Measurements from ENCODE around the gene STK24. TPM values are rescaled to one million over a fixed set of nuclear protein-coding genes. Genes with fewer than 3 reads are reported as not detected.
A peak's percentile ranks its signal among the peaks of the same experiment; 100 is the strongest.

STK24 gene
- total and polyA plus RNA-seq, 7 donors, result 27.2 to 58.1 (median 34.3) TPM

DNA sequence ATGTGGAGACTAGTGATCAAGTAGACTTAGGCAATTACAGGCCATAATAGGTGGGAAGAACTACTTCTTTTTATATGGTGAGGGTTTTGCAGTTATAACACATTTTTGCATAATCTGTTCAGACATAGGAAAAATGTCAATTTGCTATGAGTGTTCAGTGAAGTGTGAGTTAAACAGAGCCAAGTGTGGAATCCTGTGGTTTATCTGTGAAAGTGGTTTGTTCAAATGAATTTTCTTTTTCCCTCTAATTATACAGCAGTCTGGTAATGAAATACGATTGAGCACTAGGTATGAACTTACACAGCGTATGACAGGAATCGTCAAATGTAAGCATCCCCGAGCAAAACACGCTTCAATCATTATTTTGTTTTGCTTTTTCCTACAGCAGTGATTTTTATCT lies 178.3 kb downstream of the STK24 start:
- Histone ChIP-seq H3K4me3 (no peak overlapping the region), H3K27ac (no peak overlapping the region), H3K27me3 (ENCODE audit: insufficient read depth in 3 of 3, low read length in 2 of 3) (no peaks in the 10 kb centered on the region), H3K4me1 (peaks cover 3% of the 10 kb centered on the region), H3K9me3 (no peaks in the 10 kb centered on the region), H3K36me3 (ENCODE audit: insufficient read depth in 1 of 2, low read depth in 1 of 2) (peaks cover 0 to 5% of the 10 kb centered on the region in 2 donors)
- no peak for DNase-seq
- intact Hi-C loops (cut with DNase I), result loop anchor here in 1 of 2 donors (10.0 kb wide), 2 partner anchors 254 to 364 kb away; partner anchors contain the start of gene FARP1
- TF ChIP-seq, protein P1, sequence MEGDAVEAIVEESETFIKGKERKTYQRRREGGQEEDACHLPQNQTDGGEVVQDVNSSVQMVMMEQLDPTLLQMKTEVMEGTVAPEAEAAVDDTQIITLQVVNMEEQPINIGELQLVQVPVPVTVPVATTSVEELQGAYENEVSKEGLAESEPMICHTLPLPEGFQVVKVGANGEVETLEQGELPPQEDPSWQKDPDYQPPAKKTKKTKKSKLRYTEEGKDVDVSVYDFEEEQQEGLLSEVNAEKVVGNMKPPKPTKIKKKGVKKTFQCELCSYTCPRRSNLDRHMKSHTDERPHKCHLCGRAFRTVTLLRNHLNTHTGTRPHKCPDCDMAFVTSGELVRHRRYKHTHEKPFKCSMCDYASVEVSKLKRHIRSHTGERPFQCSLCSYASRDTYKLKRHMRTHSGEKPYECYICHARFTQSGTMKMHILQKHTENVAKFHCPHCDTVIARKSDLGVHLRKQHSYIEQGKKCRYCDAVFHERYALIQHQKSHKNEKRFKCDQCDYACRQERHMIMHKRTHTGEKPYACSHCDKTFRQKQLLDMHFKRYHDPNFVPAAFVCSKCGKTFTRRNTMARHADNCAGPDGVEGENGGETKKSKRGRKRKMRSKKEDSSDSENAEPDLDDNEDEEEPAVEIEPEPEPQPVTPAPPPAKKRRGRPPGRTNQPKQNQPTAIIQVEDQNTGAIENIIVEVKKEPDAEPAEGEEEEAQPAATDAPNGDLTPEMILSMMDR (IDR thresholded peaks at IDR 0.05), result no peak
- 88 to 91% (median 90%) methylated on average over 5 of the region's 5 CpGs for WGBS, 3 donors
- ATAC-seq, result no peak

DNA sequence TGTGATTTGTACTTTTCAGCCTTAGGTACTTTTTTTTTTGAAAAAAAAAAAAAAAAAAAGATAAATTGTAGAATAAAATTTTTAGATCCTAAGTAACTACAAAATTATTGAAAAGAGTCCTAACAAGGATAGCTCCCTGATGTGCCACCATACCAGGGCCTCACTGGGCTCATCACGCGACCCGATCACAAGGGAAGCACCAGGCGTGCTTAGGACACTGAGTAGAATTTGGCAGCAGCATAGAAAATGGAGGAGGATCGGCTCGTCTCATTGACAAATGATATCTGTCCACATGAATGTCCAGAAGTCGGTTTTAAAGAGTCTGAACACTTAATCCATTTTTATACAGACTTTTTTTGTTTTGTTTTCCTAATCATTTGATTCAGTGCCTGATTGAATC lies 179.0 kb downstream of the STK24 start:
- DNase-seq (no peak), ATAC-seq (peak in 2 of 4 donors; percentile 41 to 80)
- Histone ChIP-seq H3K9me3 (no peaks in the 10 kb centered on the region), H3K27me3 (ENCODE audit: insufficient read depth in 3 of 3, low read length in 2 of 3) (no peaks in the 10 kb centered on the region), H3K4me3 (no peak overlapping the region), H3K4me1 (peaks cover 3% of the 10 kb centered on the region), H3K36me3 (ENCODE audit: insufficient read depth in 1 of 2, low read depth in 1 of 2) (peaks cover 0 to 5% of the 10 kb centered on the region in 2 donors), H3K27ac (no peak overlapping the region)
- intact Hi-C loops (cut with DNase I), result loop anchor here in 1 of 2 donors (10.0 kb wide), 2 partner anchors 253 to 363 kb away; partner anchors contain the start of gene FARP1
- 54 to 74% (median 62%) methylated on average over 7 of the region's 7 CpGs for WGBS, 3 donors
- TF ChIP-seq, protein P1 (IDR thresholded peaks at IDR 0.05), result no peak

DNA sequence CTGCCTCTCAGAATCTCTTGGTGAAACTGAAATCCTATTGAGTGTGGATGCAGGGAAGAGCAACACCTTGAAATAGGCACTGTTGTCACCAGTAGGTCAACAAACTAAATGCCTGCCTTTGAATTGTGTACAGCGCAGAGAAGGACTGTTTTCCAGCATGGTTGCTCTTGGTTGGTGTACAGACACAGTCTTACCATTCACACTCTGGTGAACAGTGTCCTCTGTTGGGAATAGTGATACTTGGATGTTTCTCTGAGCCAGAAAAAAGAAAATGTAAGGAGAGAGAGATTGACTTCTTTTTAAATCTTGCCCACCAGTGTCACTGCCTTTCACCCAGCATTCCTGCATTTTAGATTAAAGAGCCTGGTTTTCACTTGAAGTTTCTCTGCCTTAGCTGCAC lies 179.7 kb downstream of the STK24 start:
- WGBS, 3 donors, result 92 to 100% (median 94%) methylated on average over 1 of the region's 1 CpG
- intact Hi-C loops (cut with DNase I), result loop anchor here in 1 of 2 donors (10.0 kb wide), 2 partner anchors 252 to 362 kb away; partner anchors contain the start of gene FARP1
- H3K4me1 ChIP-seq, result peaks cover 3% of the 10 kb centered on the region
- peaks cover 0 to 5% of the 10 kb centered on the region in 2 donors for H3K36me3 ChIP-seq (ENCODE audit: insufficient read depth in 1 of 2, low read depth in 1 of 2)
- no peaks in the 10 kb centered on the region for H3K9me3 ChIP-seq
- H3K27ac ChIP-seq, result no peak overlapping the region
- TF ChIP-seq, protein P1 (IDR thresholded peaks at IDR 0.05), result peak; percentile 29
- peak in 3 of 4 donors; percentile 45 to 63 (median 49) for ATAC-seq
- DNase-seq, result no peak
- no peak overlapping the region for H3K4me3 ChIP-seq
- no peaks in the 10 kb centered on the region for H3K27me3 ChIP-seq (ENCODE audit: insufficient read depth in 3 of 3, low read length in 2 of 3)

DNA sequence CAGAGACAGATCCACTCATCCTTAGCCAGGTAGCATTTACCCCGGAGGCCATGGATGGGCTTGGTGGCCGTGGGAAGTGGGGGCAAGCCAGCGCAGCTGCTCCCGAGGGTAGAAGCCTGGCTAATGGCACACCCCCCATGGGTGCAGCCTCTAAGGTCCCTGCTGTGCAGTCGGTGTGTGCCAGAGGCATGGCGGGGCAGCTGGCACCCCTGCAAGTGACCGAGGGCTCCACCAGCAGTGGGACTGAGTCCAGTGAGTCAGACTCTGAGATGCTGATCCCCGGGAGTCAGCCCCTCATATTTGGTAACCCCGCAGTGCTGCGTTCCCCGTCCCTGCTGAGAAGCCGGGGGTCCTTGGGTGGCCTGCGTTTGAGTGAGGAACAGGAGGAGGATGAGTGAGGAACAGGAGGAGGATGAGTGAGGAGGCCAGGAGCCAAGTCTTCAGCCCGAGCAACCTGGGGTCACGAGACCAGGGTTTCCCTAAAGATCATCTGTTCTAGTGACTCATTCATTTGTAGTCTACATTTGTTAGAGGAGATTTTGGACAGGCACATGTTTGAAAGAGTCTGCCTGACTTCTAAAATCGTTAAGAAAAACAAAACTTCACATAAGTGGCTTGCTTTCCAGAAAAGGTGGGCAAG lies 180.7 kb downstream of the STK24 start:
- TF ChIP-seq, protein P1 (IDR thresholded peaks at IDR 0.05), result no peak
- H3K27ac ChIP-seq, result no peak overlapping the region
- intact Hi-C loops (cut with DNase I), result loop anchor here in 1 of 2 donors (10.0 kb wide), 2 partner anchors 251 to 361 kb away; partner anchors contain the start of gene FARP1
- H3K4me3 ChIP-seq, result no peak overlapping the region
- no peaks in the 10 kb centered on the region for H3K27me3 ChIP-seq (ENCODE audit: insufficient read depth in 3 of 3, low read length in 2 of 3)
- H3K9me3 ChIP-seq, result no peaks in the 10 kb centered on the region
- H3K36me3 ChIP-seq (ENCODE audit: insufficient read depth in 1 of 2, low read depth in 1 of 2), result peaks cover 0 to 5% of the 10 kb centered on the region in 2 donors
- 84 to 87% (median 86%) methylated on average over 15 to 16 of the region's 16 CpGs for WGBS, 3 donors
- DNase-seq, result no peak
- peaks cover 3% of the 10 kb centered on the region for H3K4me1 ChIP-seq
- ATAC-seq, result no peak

Other genes starting within 250 kb of the STK24 start
- not detected for gene SLC15A1, start 175.6 kb upstream of the STK24 start, total RNA-seq
- gene SLC15A1, start 175.6 kb upstream of the STK24 start, polyA plus RNA-seq, result under 1 TPM; 0.03 to 0.19 (median 0.08) TPM